HG02642 (cell line): Measurements from ENCODE around the gene PDE11A.

Experiments used
- ATAC-seq: cut with Tn5 transposase; IDR thresholded peaks from one replicate; pipeline ENCODE4 v1.9.1; 2021; ENCODE audit warnings: mild to moderate bottlenecking; ENCODE audit not compliant: unreplicated experiment, poor library complexity

Gene PDE11A

DNA sequence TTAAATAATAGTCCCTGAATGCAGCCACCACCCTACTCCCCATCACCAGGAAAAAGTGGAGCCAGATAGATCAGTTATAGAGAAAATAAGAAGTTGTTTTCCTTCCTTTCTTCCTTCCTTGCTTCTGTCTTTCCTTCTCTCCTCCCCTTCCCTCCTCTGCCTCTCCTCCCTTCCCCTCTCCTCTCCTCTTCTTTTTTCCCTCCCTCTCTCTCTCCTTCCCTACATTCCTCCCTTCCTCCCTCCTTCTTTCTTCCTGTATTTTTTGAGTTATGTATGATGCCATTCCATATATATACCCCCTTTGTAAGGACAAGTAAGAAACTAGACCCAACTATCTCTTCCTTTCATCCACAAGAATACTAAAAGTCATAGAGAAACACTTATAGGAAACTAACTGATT lies 414.3 kb downstream of the PDE11A start:
- ATAC-seq, result no peak

GRCh38 chr2:177651833-177652232 lies 420.7 kb downstream of the PDE11A start:
- no peak for ATAC-seq

- no peak for ATAC-seq
Observed at GRCh38 chr2:177649568-177650518, 422.7 kb downstream of the PDE11A start.

GRCh38 chr2:177646791-177647190 lies 425.8 kb downstream of the PDE11A start:
- ATAC-seq, result no peak

DNA sequence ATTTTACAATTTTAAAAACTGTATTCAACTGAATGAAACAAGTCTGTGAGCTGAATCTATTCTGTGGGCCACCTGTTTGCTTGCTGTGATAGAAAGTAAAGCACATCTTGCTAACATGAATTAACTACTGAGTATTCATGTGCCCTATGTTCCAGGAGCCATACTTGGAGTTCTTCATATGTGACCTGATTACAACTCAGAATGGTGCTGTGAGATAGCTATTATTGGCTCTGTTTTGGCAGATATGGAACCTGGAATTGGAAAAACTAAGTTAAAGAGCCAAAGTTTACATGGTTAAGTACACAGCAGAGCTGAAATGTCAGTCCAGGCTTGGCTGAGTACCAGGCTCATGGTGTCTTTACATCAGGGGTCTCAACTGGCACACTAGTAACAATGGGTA lies 426.3 kb downstream of the PDE11A start:
- no peak for ATAC-seq

DNA sequence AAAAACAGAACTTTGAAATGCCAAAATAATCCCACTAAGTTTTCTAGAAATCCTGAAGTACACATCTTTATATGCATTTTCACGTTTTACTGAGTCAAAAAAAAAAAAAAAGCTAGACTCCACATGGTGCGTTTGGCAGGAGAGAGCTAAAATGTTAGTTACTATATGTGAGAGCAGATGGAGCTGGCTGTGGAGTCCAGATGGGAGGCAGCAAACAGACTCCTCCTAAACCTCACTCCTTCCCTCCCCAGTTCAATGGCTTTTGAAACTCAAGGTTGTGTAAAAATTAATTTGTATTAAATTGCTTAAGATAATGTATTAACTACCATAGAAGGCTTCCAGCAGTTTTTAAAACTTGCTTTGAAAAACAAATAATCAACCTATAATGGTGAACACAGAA lies 431.2 kb downstream of the PDE11A start:
- no peak for ATAC-seq

GRCh38 chr2:177640423-177640822 lies 432.2 kb downstream of the PDE11A start:
- no peak for ATAC-seq

DNA sequence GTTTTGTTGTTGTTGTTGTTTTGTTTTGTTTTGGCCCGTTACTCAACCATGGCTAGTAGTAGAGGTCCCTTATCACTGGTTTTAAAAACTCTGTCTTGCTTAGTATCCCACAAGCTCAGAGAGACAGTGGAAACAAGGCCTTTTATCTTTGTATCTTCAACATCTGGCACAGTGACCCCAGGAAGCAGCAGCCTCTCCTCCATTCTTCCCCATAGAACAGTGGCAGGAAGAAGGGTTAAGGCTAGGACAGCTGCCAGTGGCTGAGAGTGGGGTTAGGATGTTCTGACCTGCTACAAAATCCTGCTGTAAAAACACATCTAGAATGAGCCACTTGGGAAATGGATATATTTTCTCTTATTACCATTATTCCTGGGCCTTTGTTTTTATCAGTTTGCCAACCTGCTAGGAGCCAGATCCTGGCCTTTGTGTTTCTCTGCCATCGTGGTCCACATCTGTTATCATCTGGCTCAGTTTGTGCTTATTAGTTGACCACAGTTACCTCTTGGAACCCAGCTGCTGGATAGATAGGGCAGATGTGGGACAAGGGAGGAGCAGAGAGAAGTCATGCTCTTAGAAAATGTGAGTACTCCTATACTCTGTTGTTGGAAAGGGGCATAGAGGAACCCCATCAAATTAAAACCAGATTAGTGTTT lies 433.2 kb downstream of the PDE11A start:
- ATAC-seq, result no peak

DNA sequence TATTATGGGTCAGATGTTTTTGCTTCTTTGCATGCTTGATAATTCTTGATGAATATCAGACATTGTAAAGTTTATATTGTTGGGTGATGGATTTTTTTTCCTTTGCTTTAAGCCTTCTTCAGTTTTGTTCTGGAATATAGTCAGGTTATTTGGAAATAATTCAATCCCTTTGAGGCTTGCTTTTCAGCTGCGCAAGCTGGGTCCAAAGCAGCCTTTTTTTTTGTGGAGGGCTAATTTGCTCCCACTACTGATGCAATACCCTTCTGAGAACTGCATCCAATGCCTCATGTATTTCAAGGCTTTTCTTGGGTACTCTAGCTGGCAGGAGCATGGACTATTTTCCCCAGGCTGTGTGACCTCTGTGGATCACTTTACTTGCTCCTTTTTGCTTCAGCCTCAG lies 434.1 kb downstream of the PDE11A start:
- ATAC-seq, result no peak

DNA sequence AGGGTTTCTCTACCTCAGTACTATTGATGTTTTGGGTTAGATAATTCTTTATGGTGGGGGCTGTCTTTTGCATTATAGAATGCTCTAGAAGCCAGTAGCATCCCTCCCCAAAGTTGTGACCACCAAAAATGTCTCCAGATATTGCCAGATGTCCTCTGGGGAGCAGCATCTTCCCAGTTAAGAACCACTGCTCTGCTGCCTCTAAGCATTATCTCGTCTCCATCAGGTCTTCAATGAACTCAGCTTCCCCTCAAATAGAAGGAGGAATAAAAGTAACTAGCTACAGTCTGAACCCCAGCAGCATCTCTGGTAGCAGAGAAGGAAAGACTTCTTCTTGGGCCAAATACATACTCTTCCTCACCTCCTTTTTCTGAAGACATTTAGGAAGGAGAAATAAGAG lies 435.9 kb downstream of the PDE11A start:
- no peak for ATAC-seq

GRCh38 chr2:177635696-177636095 lies 436.9 kb downstream of the PDE11A start:
- no peak for ATAC-seq

DNA sequence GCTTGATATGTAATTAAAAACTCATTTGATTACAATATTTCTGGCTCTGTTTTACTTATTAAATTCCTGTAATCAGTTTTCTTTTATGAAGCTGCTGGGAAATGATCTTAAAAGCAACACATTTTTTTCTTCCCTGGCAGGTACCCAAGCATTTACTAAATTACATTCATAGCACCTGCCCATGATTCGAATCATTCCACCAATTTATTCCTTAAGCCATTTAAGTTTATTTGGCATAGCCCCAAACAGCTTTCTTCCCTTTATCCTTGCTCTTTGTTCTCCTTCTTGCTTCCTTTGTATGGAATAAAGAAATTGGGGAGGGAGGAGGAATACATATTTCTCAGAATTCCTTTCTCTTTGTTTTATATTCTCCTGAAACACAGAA lies 438.7 kb downstream of the PDE11A start:
- no peak for ATAC-seq

DNA sequence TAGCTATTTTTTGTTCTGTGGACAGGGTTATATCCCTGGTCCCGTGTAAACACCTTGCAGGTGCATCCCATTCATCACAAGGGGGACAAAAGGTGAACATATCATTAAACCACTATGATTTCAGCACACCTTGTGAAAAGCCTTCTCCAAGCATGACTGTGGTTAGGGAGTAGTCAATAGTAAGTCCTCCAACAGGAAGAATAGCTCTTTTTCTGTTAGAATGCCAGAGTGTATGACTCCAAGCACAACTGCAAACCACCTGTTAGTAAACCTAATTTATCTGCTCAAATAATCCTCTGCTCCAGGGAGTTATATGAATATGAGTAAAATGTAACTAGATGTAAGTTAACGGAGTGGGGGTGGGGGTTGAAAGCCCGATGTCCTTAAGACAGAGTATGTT lies 439.5 kb downstream of the PDE11A start:
- ATAC-seq, result no peak

DNA sequence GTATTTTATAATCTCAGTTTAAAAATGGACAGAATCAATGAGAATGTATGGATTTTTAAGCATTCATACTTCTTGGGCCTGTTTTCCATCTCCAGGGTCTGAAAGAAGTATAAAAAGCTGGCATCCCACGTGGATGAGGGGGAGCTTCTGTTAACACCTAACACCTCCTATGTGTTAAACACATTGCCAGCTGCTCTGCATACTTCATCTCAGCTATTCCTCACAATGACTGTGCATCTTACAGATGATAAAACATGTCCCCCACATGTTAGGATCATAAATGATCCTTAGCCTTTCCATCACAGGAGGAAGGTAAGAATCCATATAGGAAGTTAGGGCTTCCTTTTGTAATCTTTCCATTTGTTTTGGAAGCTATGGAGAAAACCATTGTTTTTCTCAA lies 440.9 kb downstream of the PDE11A start:
- ATAC-seq, result no peak

- ATAC-seq, result peak; percentile 63
Observed at GRCh38 chr2:177629357-177630024, 443.1 kb downstream of the PDE11A start.

DNA sequence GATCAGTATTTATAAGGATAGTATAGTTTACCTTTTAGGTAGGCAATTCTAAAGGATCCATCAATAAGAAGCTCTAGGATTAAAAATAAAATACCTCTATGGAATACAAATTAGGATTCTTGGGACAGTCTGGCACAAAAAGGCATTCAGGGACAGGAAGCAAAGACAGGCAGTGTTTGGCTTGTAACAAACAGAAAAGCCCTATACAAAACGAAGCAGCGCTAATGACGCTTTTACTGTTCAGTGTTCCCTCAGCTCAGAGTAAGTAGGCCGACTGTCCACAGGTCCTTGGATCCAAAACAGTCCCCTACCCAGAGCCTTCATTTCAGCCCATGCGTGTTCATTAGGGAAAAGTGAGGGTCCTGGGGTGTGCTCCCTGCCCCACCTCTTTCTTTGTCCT lies 443.7 kb downstream of the PDE11A start:
- no peak for ATAC-seq

DNA sequence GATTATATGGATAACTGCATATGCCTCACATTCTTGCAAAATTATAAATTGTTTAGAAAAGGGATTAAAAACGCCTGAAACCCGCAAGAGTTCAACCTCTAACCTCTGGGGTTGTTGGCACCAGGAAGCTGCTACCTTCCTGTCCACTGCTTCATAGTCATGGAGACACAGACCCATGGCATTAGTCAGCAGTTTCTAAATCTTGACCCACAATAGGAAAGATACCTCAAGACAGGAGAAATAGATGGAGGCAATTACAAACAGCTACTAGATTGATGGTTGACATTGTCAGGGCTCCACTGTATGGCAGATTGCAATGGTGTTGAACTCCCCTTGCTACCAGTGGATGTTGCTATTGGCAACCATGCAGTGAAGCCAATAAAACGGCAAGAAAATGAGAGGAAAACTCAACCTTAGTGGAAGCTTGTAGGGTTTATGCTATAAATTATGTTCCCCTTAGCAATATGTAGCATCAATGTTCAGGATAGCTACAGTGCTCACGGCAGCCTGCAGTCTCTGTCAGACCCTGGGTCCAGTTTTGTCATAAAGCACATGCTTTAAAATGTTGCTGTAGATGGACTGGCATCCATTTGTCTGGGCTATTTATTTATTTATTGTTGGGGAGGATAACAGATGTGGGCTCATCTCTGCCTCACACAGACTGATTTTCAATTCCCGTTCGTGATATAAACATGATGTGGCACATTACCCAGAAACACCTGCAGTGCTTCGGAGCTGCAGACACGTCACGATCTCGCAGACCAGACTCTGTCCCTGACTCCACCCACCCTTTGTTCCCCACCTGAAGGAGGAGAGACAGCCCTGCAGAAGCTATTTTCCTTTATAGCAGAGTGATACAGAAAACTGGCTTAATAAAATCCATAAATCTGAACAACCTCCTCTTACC lies 446.6 kb downstream of the PDE11A start:
- no peak for ATAC-seq

GRCh38 chr2:177622521-177622920 lies 450.1 kb downstream of the PDE11A start:
- ATAC-seq, result no peak

GRCh38 chr2:177619986-177620385 lies 452.6 kb downstream of the PDE11A start:
- no peak for ATAC-seq

GRCh38 chr2:177619461-177619860 lies 453.1 kb downstream of the PDE11A start:
- no peak for ATAC-seq
